HG03066 (cell line): ENCODE data around the gene FGF11.

ENCODE experiments used
- ATAC-seq: cut with Tn5 transposase; IDR thresholded peaks from one replicate; pipeline ENCODE4 v1.9.1; 2021; ENCODE audit warnings: low read depth; ENCODE audit not compliant: unreplicated experiment

FGF11 gene

DNA sequence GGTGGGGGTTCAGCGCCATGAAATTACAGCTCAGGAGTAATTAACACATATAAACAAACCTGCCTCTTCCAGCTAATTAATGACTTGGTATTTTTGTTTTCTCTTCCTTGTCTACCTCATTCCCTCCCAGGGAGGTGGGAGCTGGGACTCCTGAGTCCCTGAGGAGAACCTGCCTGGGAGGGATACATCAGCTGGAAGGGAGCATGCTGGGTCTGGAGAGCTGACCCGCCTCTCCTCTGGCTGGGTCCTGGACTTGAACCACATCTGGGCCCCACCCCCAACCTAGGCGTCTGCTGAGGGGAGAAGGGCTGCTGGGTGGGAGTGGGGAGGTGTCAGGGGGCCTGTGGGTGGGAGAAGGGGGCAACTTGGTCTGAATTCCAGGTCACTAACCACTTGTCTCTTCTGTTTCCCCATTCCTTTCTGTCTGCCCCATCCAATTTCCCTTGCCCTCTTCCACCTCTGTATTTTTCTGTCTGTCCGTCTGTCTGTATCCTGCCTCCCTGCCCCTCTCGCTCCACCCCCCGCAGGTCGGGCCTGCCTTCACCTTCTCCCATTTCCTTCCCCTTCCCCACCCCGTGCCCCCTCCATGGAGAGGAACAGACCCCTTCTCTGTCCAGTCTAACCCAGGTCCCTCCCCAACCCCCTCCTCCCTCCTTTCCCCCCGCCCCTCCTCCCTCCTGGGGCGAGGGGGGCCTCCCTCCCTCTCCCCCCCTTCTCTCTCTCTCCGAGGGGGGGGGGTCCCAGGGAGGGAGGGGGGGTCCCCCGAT is 31.6 kb upstream of the FGF11 start, which contains the start of gene NLGN2:
TSS of gene NLGN2 (plus strand) at position 361 of the 767 bp plus-strand sequence. CDS start 411 bp downstream, outside the sequence.
- ATAC-seq: no peak

DNA sequence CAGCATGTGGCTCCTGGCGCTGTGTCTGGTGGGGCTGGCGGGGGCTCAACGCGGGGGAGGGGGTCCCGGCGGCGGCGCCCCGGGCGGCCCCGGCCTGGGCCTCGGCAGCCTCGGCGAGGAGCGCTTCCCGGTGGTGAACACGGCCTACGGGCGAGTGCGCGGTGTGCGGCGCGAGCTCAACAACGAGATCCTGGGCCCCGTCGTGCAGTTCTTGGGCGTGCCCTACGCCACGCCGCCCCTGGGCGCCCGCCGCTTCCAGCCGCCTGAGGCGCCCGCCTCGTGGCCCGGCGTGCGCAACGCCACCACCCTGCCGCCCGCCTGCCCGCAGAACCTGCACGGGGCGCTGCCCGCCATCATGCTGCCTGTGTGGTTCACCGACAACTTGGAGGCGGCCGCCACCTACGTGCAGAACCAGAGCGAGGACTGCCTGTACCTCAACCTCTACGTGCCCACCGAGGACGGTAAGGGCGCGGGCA is 31.0 kb upstream of the FGF11 start:
- no peak for ATAC-seq

DNA sequence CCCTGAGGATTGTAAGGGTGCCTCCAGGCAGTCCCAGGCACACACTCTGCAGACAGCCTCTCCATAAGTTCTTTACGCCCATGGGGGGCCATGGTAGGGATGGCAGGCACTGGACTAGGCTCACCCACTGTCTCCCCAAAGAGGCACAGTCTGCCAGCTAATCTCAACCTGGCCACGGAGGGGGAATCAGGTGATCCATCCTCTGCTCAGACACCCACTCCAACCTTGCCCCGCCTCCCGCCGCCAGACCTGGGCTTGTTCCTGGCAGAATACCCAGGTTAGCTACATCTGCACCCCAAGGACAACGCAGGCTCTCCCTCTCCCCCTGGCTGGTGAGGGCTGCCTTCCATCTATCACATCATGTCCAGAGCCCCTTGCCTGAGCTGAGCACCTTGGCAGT is 30.4 kb upstream of the FGF11 start:
- no peak for ATAC-seq

DNA sequence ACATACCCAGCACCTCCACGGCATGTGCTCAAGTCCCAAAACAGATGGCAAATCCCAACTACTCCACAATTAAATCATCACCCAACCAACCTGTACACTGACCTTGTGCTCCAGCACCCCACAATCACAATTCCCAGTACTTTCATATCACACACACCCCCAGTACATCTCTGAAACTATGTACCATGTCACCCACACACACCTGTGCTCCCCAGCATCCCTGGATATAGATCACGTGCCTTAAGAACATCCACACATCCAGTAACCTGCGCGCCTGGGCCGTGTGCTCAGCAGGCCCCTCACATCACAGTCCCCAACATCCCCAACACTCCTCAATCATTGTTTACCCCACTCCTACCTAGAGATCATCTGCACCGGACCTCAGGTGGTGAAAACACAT is 29.6 kb upstream of the FGF11 start:
- ATAC-seq: no peak

DNA sequence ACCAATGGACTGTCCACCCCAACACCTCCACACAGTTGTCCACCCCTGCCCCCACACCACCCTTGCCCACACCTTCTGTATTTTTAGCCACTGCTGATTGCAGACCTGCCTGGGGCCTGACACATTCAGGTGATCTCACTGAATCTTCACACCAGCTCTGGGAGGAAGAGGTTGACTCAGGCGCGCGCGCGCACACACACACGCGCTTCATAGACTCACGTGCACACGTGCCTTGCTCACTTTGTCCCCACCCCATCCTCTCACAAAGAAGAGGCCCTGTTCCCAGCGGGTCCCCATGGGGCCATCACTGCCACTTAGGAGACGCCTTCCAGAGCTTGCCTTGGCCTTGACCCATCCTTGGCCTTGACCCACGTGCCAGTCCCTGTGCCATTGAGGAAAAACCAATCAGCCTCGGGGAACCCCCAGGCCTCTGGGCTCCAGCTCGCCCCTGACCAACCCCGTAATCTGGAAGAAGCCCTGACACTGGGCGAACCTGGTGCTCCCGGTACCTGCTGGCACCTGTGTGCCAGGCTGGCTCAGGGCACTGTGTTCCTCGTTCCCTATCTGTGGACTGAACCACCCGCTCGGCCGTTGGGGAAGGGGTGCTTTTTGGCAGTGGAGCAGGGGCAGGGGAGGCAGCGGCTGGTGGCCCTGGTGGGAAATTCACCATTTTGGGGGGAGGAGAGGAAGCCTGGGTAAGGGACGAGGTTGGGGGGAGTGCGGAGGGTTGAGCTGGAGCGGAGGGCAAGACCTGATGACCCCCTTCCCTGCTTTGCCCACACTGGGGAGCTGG is 28.5 kb upstream of the FGF11 start:
- no peak for ATAC-seq

DNA sequence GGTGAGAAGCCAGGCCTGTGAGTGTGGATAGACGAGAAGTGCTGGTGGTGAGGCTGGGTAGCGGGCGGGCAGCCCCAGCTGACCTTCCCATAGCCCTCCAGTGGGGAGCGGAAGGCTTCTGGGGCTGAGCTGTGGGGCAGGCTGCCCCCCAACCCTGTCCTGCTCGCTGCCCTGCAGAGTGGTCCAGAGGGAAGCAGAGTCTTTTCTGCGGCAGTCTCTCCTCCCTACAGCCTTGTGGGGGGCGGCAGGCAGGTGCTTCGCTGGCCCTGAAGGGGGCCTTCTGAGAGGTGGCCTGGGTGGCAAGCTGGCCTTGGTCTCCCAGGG is 27.9 kb upstream of the FGF11 start:
- no peak for ATAC-seq

DNA sequence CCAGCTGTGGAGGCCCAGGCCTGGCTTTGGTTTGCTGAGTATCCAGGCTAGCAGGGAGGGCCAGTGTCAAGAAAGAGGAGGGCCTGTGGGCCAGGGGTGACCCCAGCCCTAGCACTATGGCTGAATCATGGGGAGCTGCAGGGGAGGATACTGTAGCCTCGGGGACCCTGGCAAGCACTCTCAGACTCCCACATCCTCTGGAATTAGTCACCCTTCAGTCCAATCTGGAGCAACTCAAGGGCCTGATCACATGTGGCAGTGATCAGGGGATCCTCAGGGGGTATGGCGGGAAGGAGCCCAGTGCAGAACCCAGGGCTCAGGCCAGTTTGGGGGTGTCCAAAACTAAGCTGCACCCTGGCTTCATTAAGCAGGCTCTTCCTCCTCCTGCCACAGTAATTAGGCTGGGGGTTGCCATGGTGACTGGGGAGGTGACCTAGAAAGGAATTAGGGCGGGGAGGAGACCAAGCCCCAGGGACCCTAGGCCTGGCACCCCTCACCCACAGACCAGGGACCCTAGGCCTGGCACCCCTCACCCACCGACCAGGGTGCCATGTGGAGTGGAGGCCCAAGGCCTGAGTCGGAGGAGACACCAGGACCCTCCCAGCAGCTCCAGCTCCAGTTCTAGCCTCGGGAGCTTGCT is 25.8 kb upstream of the FGF11 start:
- ATAC-seq: no peak

DNA sequence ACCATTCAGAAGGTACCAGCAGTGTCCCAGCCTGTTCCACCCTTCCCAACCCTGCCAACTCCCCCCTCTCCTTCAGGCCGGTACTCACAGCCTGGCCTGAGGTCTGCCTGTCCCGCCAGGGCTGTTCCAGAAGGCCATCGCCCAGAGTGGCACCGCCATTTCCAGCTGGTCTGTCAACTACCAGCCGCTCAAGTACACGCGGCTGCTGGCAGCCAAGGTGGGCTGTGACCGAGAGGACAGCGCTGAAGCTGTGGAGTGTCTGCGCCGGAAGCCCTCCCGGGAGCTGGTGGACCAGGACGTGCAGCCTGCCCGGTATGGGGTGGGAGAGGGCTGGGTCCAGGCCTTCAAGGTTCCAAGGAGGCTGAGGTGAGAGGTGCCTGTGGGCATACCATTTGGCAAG is 24.5 kb upstream of the FGF11 start:
- ATAC-seq: no peak

DNA sequence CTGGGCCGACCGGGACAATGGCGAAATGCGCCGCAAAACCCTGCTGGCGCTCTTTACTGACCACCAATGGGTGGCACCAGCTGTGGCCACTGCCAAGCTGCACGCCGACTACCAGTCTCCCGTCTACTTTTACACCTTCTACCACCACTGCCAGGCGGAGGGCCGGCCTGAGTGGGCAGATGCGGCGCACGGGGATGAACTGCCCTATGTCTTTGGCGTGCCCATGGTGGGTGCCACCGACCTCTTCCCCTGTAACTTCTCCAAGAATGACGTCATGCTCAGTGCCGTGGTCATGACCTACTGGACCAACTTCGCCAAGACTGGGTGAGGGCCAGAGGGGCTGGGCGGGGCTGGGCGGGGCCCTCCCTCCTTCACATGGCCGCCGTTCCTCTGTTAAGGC is 23.5 kb upstream of the FGF11 start:
- ATAC-seq: no peak

DNA sequence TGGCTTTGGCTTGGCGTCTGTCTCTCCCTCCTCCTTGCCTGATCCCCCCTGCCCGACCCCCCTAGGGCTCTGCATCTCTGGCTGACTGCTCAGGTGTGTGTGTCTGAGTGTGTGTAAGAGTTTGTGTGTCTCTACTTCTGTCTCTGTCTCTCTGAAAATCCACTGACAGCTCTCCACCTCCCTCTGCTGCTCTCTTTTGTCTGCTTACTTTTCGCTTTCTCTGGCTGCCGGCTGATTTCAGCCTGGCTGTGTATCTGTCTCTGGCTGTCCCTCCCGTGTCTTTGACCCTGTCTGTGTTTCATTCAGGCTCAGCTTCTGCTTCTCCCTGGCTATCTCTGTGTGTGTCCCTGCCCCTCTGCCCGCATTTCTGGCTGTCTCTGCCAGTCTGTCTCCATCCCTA is 23.0 kb upstream of the FGF11 start:
- no peak for ATAC-seq

DNA sequence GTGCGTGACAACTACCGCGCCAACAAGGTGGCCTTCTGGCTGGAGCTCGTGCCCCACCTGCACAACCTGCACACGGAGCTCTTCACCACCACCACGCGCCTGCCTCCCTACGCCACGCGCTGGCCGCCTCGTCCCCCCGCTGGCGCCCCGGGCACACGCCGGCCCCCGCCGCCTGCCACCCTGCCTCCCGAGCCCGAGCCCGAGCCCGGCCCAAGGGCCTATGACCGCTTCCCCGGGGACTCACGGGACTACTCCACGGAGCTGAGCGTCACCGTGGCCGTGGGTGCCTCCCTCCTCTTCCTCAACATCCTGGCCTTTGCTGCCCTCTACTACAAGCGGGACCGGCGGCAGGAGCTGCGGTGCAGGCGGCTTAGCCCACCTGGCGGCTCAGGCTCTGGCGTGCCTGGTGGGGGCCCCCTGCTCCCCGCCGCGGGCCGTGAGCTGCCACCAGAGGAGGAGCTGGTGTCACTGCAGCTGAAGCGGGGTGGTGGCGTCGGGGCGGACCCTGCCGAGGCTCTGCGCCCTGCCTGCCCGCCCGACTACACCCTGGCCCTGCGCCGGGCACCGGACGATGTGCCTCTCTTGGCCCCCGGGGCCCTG is 22.2 kb upstream of the FGF11 start:
- no peak for ATAC-seq

DNA sequence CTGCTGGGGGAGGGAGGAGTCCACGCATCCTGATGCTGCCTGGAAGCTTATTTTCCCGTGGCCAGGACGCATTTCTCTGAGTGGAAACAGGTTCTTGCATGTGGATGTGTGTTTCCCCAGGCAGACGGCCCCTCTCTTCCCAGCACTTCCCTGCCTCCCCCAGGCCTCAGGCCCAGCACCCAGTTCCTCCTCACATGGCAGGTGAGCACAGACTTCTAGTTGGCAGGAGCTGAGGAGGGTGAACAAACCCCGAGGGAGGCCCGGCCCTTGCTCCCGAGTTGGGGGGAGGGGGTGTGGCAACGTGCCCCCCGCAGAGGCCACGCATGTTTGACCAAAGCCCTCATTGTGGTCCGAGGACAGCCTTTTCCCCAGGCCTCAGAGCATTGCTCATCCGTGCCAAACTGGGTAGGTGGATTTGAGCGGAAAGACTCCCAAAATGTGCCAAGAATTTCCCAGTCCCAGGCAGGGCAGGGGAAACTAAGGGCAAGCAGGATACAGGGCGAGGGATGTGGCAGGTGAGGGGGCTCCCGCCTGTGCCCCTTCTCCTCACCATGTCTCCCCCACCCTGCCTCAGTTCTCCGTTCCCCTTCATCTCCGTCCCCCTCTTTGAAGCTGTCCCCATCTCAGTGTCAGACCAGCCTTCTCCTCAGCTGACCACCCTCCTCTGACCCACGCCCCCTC is 20.7 kb upstream of the FGF11 start:
- no peak for ATAC-seq

DNA sequence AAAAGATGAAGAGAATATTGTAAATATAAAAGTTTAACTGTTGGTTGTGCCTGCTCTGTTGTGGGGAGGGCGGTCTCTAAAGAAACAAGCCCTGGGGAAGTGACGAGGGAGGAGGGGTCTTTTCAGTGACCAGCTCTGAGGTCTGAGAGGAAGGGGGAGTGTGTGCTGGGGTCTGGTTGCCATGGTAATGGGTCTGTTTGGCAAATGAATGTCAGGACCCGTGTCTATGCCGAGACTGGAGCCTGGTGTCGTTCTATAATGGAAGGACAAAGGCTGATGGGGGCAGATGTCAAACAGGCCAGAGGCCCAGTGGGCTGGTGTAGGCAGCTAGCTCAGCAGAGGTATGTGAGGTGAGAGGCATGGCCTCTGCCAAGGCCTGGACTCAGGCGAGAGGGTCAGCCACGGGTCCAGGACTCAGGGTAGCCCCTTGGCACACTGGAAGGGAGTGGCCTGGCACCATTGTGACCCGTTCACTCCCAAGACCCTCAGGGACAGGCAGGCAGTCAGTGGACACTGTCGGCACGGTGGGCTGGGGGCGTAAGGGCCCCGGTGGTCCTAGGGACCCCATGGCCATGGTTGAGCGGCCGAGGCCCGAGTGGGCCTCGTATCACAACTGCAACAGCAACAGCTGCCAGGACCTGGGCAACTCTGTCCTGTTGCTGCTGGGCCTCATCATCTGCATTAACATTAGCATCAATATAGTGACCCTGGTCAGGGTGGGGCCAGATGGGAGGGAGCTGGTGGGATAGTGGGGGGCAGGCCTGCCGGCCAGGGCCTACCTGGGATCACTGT is 19.3 kb upstream of the FGF11 start, which contains the start of gene SPEM1:
TSS of gene SPEM1 (plus strand) at position 506 of the 792 bp plus-strand sequence. CDS start at position 567, 61 bp downstream.
- no peak for ATAC-seq

DNA sequence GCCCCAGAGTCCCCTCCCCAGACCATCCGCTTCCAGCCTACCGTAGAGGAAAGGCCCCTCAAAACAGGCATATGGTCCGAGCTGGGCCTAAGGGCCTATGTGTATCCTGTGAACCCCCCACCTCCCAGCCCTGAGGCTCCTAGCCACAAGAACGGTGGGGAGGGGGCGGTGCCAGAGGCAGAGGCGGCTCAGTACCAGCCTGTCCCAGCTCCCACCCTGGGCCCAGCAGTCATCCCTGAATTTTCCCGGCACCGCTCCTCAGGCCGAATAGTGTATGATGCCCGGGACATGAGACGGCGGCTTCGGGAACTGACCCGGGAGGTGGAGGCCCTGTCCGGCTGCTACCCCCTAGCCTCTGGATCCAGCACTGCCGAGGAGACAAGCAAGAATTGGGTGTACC is 18.1 kb upstream of the FGF11 start:
- no peak for ATAC-seq

DNA sequence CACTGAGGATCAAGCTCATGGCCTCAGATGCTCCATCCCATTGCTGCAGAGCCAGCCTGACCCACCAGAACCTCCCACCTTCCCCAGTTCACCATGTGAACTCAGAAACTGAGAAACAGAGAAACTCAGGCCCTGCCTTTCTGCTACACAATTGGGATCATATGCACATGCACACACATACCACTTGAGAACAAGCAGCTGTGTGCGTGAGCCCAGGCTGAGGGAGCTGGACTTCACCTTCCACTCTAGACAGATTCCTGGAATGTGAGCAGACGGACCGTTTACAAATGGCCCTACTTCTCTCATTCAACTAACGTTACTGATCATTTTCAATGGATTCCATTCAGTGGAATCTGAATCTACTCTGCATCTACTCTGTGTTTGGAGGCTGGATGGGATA is 15.6 kb upstream of the FGF11 start:
- no peak for ATAC-seq

DNA sequence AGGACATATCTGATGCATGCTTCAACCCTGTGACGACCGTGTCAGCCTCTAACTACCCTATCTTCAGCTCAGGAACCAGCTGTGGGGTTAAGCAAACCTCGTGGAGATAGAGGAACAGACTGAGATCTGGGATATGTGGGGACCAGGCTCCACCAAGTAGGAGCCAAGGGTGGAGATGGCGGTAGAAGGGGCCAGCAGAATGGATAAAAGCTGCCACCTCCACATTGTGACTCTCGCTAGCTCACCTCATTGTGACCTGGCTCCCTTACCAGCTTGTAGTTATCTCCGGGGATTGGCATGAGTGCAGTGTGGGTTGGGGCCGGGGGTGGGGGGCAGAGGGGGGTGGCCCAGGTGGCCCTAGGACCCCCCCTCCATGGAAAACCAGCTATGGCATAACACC is 14.0 kb upstream of the FGF11 start, which contains the start of gene SPEM2:
TSS of gene SPEM2 (plus strand) at position 301 of the 400 bp plus-strand sequence. CDS start at position 374, 73 bp downstream.
- no peak for ATAC-seq

DNA sequence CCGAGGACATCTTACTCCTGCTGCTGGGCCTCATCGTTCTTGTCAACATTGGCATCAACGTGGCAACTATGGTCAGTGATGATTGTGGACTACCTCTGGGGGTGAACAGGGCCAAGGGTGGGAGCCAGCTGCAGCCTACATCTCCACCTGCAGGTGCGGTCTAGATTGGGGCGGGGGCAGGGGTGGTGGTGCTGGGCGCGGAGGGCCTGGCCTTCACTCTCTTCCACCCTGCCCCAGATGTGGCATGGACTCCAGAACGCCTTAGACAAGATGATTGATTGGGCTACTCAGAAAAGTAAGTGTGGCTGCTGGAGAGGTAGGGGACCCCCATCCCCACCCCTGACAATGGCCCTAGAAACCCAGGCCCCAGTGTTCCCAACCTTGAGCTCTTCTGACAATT is 13.6 kb upstream of the FGF11 start:
- ATAC-seq: no peak

DNA sequence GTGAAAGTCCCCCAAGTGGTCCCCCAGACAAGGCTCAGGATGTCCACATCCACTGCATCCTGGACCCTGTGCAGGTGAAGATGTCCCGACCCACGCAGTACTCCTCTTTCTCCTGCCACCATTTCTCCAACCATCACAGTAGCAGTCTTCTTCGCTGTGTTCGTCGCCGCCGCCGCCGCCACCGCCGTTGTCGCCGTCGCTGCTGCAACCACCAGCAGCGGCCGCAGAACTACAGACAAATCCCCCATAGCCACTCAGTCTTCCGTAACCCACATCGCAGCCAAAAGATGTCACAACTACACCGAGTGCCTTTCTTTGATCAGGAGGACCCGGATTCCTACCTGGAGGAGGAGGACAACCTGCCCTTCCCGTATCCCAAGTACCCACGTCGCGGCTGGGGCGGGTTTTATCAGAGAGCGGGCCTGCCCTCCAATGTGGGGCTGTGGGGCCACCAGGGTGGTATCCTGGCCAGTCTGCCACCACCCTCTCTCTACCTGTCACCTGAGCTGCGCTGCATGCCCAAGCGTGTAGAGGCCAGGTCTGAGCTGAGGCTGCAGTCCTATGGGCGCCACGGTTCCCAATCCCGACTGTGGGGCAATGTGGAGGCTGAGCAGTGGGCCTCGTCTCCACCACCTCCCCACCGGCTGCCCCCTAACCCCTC is 13.0 kb upstream of the FGF11 start:
- no peak for ATAC-seq

DNA sequence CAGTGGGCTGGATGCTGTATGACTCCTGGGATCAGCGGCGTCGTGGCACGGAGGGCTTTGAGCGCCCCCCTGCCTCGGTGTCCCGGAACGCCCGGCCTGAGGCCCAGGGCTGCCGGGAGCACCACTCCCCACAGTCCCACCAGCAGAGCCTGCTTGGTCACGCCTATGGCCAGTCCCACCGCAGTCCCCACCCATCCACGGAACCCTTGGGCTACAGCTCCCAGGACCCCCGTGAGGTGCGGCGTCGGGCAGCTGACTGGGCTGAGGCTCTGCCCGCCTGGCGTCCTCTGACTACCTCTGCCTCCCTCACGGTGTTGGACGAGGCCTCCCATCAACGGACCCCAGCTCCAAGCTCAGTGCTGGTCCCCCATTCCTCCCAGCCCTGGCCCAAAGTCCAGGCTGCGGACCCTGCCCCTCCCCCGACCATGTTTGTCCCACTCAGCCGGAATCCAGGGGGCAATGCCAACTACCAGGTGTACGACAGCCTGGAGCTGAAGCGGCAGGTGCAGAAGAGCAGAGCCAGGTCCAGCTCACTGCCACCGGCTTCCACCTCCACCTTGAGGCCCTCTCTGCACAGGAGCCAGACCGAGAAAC is 12.3 kb upstream of the FGF11 start:
- ATAC-seq: no peak
